KMS-11 (cell line): ENCODE data around the gene IGFL2.
"Not testable (repeated sequence)": the region's sequence is repeated elsewhere in the genome, so short reads cannot be mapped to it uniquely, and the experiment has no call there.

Experiments used
- H2AFZ ChIP-seq: fragments of 200-600 bp; sonication (generic); 2 replicates; pipeline ENCODE4 v1.6.1; 2016; ENCODE audit warnings: antibody characterized with exemption, mixed run types, low read depth
- H3K27ac ChIP-seq: fragments of 200-600 bp; sonication (generic); 2 replicates; pipeline ENCODE4 v1.6.1; 2016; ENCODE audit warnings: mild to moderate bottlenecking, mixed run types
- H3K27me3 ChIP-seq: fragments of 200-600 bp; sonication (generic); 2 replicates; pipeline ENCODE4 v1.6.1; 2017; ENCODE audit warnings: mild to moderate bottlenecking, low read depth, mixed run types, moderate library complexity; ENCODE audit not compliant: insufficient read depth
- H3K36me3 ChIP-seq: fragments of 200-600 bp; sonication (generic); 2 replicates; pipeline ENCODE4 v1.6.1; 2017; ENCODE audit warnings: mild to moderate bottlenecking, mixed run types; ENCODE audit not compliant: insufficient read depth
- H3K4me1 ChIP-seq: fragments of 200-600 bp; sonication (generic); 2 replicates; pipeline ENCODE4 v1.6.1; 2016; ENCODE audit warnings: mild to moderate bottlenecking, low read depth, mixed run types; ENCODE audit not compliant: poor library complexity, severe bottlenecking
- H3K4me2 ChIP-seq: fragments of 200-600 bp; sonication (generic); 2 replicates; pipeline ENCODE4 v1.7.0; 2016; ENCODE audit warnings: mild to moderate bottlenecking, mixed run types
- H3K4me3 ChIP-seq: fragments of 200-600 bp; sonication (generic); IDR thresholded peaks from 2 replicates; pipeline ENCODE4 v1.6.1; 2017; ENCODE audit warnings: low read depth, low read length, mixed read lengths; ENCODE audit not compliant: insufficient read depth
- H3K79me2 ChIP-seq: fragments of 200-600 bp; sonication (generic); 2 replicates; pipeline ENCODE4 v1.6.1; 2016; ENCODE audit warnings: low read depth, mixed run types; ENCODE audit not compliant: insufficient read depth
- H3K9ac ChIP-seq: fragments of 200-600 bp; sonication (generic); 2 replicates; pipeline ENCODE4 v1.6.1; 2016; ENCODE audit warnings: mild to moderate bottlenecking, mixed run types
- H4K20me1 ChIP-seq: fragments of 200-600 bp; sonication (generic); 2 replicates; pipeline ENCODE4 v1.6.1; 2016; ENCODE audit warnings: mild to moderate bottlenecking, mixed run types; ENCODE audit not compliant: insufficient read depth
- CTCF ChIP-seq: fragments of 200-600 bp; sonication (generic); conservative IDR thresholded peaks from 2 replicates; pipeline ENCODE4 v1.6.1; 2017; ENCODE audit warnings: low read depth, mild to moderate bottlenecking, antibody characterized with exemption, low read length, moderate library complexity, mixed read lengths

Gene IGFL2

DNA sequence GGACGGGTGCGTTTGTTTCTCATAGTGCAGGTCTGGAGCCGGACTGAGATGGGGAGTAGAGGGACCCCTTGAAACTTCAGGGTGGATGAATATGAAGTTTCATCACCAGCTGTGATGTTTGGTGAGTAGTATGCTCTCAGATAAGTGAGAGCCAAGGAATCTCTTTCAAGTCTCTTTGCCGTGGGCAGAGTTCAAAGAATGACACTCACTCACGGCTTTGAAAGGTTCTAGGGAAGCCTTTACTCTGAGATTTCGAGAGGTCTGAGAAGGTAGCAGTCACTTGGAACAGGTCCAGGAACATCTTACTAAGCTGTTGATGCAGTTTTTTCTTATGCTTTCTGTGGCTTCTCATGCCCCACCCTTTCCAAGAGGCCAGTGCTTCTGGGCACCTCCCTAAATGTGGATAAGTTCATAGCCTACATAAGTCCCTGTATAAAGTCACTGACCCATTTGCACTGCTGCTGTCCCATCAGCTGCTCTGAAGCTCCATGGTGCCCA lies at the start of gene IGFL2:
TSS of gene IGFL2 (plus strand) at position 448 of the 498 bp plus-strand sequence. CDS start at position 489, 41 bp downstream.
- TF ChIP-seq CTCF: no peak
- H2AFZ ChIP-seq: no peak within 1 kb of the TSS

DNA sequence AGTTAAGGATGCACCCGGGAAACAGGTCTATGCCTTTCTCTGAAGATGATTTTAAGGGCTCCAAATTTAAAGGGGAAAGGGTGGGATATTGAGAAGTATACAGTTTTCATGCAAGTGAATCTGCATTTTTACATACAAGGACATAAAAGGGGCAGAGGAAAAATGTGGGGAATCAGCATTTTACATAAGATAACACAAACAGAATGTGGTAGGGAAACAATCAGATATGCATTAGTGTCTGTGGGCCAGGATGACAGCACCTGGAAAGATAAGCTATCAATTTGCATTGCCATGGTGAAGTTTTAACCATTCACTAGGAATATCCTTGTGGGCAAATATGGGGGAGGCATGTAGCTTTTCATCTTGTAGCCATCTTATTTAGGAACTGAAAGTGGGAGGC lies 47.7 kb upstream of the IGFL2 start:
- no peaks in the 10 kb centered on the region for H3K4me1 ChIP-seq
- H4K20me1 ChIP-seq: no peaks in the 10 kb centered on the region
- no peak overlapping the region for H3K4me3 ChIP-seq
- no peak overlapping the region for H2AFZ ChIP-seq
- H3K79me2 ChIP-seq: no peaks in the 10 kb centered on the region
- no peak overlapping the region for H3K27ac ChIP-seq
- 0 out of 2 replicates have a peak, but pooled peaks cover 3% of the 10 kb centered on the region for H3K27me3 ChIP-seq
- no peak for TF ChIP-seq CTCF
- no peak overlapping the region for H3K4me2 ChIP-seq
- no peaks in the 10 kb centered on the region for H3K36me3 ChIP-seq
- no peak overlapping the region for H3K9ac ChIP-seq

More for the DNA sequence above, at the start of gene IGFL2:
- H3K4me1 ChIP-seq: no peaks in the 10 kb centered on the region
- H3K9ac ChIP-seq: no peak within 1 kb of the TSS
- H3K27me3 ChIP-seq: no peaks in the 10 kb centered on the region
- no peak within 1 kb of the TSS for H3K4me2 ChIP-seq
- no peaks in the 10 kb centered on the region for H4K20me1 ChIP-seq
- no peaks in the 10 kb centered on the region for H3K79me2 ChIP-seq
- H3K4me3 ChIP-seq: no peak within 1 kb of the TSS
- no peak within 1 kb of the TSS for H3K27ac ChIP-seq
- H3K36me3 ChIP-seq: no peaks in the 10 kb centered on the region

DNA sequence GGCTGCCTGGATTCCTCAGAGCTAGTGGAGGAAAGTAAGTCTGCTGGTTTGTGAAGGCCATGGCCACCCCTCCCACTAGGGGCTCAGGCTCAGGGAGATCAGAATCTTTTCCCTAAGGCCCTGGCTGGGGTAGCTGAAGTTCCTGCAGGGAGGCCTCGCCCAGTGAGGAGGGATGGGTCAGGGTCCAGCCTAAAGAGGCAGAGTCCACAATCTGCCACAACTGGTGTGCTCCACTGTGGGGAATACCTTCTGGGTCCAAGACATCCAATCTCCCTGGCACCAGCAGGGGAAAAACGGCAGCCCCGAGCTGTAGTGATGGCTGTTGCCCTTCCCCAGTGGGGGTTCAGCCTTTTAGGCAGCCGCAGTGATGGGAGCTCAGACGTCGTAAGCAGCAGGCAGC lies 46.7 kb upstream of the IGFL2 start:
- 0 out of 2 replicates have a peak, but pooled peaks cover 3% of the 10 kb centered on the region for H3K27me3 ChIP-seq
- H3K4me3 ChIP-seq: no peak overlapping the region
- no peak overlapping the region for H2AFZ ChIP-seq
- H3K4me1 ChIP-seq: no peaks in the 10 kb centered on the region
- no peak overlapping the region for H3K4me2 ChIP-seq
- no peaks in the 10 kb centered on the region for H4K20me1 ChIP-seq
- H3K79me2 ChIP-seq: no peaks in the 10 kb centered on the region
- H3K9ac ChIP-seq: no peak overlapping the region
- H3K27ac ChIP-seq: no peak overlapping the region
- H3K36me3 ChIP-seq: no peaks in the 10 kb centered on the region
- TF ChIP-seq CTCF: no peak

DNA sequence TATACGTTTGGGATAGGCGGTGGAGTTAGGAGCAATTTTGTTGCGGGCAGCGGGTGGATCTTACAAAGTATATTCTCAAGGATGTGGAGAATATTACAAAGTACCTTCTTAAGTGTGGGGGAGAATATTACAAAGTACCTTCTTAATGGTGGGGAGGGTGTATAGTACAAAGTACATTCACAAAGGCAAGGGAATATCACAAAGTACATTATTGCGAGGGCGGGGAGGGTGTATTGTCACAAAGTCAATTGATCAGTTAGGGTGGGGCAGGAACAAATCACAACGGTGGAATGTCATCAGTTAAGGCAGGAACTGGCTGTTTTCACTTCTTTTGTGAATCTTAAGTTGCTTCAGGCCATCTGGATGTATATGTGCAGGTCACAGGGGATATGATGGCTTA lies 45.7 kb upstream of the IGFL2 start:
- H3K4me1 ChIP-seq, H3K4me2 ChIP-seq, H3K36me3 ChIP-seq, H3K9ac ChIP-seq, H2AFZ ChIP-seq, H3K4me3 ChIP-seq, H3K27me3 ChIP-seq, H3K27ac ChIP-seq, H3K79me2 ChIP-seq, H4K20me1 ChIP-seq: not testable (repeated sequence)

DNA sequence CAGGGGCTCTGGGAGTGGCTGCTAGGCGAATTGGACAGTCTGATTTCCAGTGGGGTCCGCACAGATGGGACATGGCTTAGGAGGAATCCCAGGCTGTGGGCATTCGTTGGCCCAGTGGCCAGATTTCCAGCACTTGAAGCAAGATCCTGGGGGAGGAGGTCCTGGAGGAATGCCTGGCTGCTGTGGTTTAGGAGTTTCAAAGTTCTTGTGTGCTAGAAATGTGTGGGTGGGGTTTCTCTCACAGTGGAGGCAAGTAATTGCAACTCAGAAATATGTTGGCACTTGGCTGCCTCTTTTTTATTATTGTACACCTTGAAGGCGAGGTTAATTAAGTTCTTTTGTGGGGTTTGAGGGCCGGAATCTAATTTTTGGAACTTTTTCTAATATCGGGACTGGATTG lies 40.7 kb upstream of the IGFL2 start:
- Histone ChIP-seq H3K79me2 (no peaks in the 10 kb centered on the region), H3K4me1 (no peaks in the 10 kb centered on the region), H3K4me2 (no peak overlapping the region), H3K27ac (no peak overlapping the region), H3K36me3 (no peaks in the 10 kb centered on the region), H3K9ac (no peak overlapping the region), H4K20me1 (no peaks in the 10 kb centered on the region), H3K27me3 (peaks cover 7% of the 10 kb centered on the region; the same call in 1 of the 2 replicates), H2AFZ (no peak overlapping the region), H3K4me3 (no peak overlapping the region)
- no peak for TF ChIP-seq CTCF
